GM19023 (cell line): ENCODE results near the gene RFX4.

ENCODE experiments used
- ATAC-seq: cut with Tn5 transposase; IDR thresholded peaks from one replicate; pipeline ENCODE4 v1.9.1; 2021; ENCODE audit warnings: mild to moderate bottlenecking, moderate library complexity; ENCODE audit not compliant: unreplicated experiment

The RFX4 gene

DNA sequence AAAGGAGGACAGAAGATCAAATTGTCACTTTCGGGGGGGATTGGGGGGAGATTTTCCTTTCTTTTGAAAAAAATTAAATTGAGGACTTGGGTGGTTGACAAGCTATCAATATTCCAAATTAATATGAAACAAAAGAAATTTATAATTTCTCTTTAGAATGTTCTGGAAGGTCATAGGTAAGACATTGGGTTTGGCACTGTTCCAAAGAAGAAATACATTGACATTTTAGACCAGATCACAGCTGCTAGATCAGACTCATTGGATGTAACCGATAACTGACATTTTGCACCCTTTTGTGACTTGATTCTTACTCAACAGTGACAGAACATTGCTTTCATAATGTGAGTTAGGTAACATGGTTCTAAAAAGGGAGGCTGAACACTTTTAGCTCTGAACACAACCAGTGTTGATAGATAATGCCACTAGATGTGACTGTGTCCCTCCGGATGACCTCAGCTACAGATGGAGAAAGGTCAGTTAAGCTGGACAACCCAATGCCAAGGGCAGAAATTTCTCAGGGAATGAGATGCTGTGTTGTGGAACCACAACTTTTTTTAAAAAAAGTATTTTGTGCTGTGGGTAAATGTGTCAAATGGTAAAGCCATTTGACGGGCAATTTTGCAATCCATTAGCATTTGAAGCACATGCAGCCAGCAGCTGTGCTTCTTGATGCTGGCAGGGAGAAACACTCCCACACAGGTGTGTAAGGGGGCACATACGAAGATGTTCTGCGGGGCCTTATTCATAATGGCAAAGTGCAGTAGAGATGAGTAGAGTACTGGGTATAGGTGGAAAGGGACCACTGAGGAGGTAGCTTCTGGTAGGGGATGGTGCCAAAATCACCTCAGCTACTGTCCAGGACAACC, 62.9 kb downstream of the RFX4 start:
- no peak for ATAC-seq

- no peak for ATAC-seq
These were observed 63.7 kb downstream of the RFX4 start for GRCh38 chr12:106646472-106646871.

DNA sequence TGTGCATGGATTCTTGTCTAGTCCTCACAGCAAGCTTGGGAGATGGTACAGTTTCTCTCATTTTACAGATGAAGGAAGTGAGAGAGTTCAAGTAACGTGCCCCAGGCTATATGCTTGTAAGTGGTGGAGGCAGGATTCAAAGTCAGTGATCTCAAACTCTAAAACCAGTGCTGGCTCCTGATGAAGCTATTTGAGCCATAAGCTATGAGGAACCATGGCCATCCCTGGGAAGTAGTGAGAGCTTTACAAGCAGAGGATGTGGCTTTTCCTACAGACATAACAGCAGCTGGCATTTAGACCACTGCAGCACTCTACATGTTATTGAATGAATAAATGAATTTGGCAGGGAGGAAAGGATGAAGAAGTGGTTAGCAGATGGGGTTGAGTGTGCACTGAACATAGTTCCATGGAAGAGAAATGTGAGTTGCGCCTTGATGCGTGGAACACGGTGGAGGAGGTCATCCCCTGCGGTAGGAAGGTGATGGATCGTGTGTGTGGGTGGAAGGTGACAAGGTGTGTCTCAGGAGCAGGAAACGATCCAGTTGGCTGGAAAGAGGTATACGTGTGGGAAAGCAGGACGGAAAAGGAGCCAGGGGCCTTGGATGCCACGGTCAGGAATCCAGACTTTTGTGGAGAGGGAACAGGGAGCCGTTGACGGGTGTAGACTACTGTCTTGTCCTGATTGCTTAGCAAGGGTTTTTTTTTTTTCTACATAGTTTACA, 65.2 kb downstream of the RFX4 start:
- no peak for ATAC-seq

GRCh38 chr12:106648736-106649135, 65.9 kb downstream of the RFX4 start:
- no peak for ATAC-seq

DNA sequence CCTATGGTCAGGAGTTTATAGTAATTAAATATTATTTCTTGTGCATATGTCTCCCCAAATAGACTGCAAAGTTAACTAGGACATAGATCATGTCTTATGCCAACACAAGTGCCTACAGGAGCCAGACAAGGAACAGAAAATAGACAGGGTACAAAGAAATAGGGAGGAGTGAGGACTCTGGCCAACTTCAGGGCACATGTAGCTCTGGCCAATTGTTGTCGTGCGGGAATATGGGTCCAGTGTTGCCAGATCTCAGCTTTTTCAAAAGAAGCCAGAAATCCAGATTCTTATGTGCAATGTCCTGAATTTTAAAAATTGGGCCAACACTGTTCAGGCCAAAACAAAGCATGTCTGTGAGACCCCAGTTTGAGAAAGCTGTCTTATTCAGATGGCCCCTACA, 68.7 kb downstream of the RFX4 start:
- ATAC-seq, result no peak

DNA sequence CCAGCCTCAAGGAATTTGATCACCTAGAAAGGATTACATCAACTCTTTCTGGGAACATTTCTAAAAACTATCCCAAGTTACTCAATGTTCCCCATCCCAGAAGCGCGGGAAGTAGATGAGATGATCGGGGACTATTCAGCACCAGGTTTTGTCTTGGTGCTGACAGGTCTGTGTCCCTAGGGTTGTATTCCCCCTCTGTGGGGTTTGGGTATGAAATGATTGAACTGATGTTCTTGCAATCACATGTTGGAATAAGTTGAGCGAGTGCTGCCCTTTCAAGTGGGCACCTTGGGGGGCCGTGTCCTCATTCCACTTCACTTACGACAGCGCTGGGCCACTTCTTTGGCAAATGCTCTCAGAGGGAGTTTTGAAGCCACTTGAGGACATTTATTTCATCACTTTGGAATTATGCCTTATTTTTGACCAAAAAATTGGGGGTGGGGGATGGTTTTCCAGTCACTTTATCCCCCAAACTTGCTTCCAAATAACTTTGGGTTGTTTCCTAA, 69.8 kb downstream of the RFX4 start:
- no peak for ATAC-seq

GRCh38 chr12:106655577-106655976, 72.8 kb downstream of the RFX4 start:
- ATAC-seq, result no peak

- ATAC-seq, result no peak
These were observed 74.7 kb downstream of the RFX4 start for GRCh38 chr12:106657488-106657887.

DNA sequence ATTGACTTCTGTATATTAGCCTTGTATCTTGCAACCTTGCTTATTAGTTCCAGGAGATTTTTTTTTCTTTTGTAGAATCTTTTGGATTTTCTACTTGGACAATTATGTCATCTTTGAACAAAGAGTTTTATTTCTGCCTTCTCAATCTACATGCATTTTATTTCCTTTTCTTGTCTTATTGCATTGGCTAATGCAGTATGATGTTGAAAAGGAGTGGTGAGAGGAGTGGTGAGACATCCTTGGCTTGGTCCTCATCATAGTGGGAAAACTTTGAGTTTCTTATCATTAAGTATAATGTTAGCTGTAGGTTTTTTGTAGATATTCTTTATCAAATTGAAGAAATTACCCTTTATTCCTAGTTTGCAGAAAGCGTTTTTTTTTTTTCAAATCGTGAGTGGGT, 80.6 kb downstream of the RFX4 start:
- no peak for ATAC-seq

DNA sequence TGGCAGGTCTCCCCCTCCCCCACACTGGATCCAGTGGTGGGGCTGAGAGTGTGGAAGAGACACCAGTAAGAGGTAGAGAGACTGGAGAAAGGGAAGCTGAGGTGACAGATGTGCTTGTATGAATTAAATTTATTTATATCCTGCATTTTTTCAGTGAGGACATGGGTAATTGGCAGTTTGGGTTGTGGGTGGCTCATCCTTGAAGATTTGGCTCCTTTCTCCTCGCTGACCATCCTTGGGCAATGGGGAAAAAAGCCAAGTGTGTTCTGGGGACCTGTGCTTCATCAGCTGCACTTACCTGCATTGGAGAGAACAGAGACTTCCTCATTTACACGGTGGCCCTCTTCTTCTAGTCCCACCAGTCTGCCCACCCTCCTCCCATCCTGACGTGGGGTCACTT, 86.4 kb downstream of the RFX4 start:
- ATAC-seq, result no peak

GRCh38 chr12:106670131-106670530, 87.3 kb downstream of the RFX4 start:
- ATAC-seq, result no peak

GRCh38 chr12:106671840-106672239, 89.0 kb downstream of the RFX4 start:
- ATAC-seq, result no peak

DNA sequence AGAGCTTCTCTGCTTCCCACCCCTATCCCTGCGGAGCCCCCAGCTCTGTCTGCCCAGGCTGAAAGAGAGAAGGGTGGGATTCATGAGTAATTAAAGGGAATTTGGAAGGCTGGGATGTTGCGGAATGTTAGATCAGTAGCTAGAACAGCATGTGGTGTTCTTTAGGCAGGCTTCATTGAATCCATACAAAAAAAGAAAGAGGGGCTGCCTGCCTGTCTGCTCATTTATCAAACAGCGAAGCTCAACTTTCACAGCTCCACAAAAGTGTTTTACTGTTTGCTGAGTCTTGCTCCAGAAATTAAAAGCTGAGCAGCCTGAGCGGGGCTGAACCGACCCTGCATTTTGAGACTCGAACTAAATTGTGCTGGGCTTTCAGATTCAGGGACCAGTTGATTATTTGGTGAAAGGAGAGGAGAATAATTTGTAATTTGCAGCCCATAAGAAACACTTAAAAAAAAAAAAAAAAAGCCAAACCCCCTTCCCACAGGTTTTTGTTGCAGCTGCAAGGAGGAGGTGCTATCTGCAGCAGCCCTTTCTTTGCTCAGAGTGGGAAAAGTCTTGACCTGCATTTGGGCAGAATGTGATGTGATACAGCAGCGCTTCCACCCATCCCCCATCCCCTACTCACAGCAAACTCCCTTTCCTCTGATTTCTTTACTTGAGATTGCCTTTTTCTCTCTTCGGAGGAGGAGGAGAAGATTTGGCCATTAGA, 89.7 kb downstream of the RFX4 start:
- ATAC-seq, result no peak

- no peak for ATAC-seq
These were observed 90.3 kb downstream of the RFX4 start for GRCh38 chr12:106673141-106673540.

- ATAC-seq, result no peak
These were observed 93.0 kb downstream of the RFX4 start for GRCh38 chr12:106675651-106676435.

- no peak for ATAC-seq
These were observed 96.8 kb downstream of the RFX4 start for GRCh38 chr12:106679574-106679973.

GRCh38 chr12:106680280-106680679, 97.5 kb downstream of the RFX4 start:
- no peak for ATAC-seq

GRCh38 chr12:106681210-106681609, 98.4 kb downstream of the RFX4 start:
- no peak for ATAC-seq

- no peak for ATAC-seq
These were observed 99.9 kb downstream of the RFX4 start for GRCh38 chr12:106682594-106683234.

DNA sequence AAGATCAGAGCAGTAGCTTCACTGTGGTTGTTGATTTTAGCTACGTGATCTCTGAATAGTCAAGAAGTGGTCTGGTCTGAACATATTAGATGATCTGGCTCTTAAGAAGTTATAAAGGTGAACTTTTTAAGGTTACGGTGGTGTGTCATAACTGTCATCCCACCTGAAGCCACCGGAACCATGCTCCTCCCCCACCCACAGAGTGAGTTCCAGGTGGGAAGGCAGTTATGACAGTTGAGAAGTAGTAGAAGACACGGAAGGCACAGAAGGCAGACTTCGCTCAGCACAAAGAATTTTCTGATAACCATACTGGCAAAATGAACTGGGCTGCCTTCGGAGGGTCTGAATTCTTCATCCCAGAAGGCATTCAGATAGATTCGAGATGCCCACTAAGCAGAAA, 101.7 kb downstream of the RFX4 start:
- ATAC-seq, result no peak
